H1 (cell line): ENCODE data around the gene CENPF. TPM values are rescaled to one million over a fixed set of nuclear protein-coding genes. Genes with fewer than 3 reads are reported as not detected.

Source experiments
- ATF2 ChIP-seq: IDR thresholded peaks from 2 replicates; pipeline ENCODE4 v1.6.1; 2012; ENCODE audit warnings: low read length, inconsistent platforms
- BCL11A ChIP-seq, 2 experiments: IDR thresholded peaks; one replicate each; pipeline ENCODE4 v1.6.1; 2011; ENCODE audit warnings: low read depth in 2 of 2, low read length in 2 of 2, mild to moderate bottlenecking in 2 of 2
- CHD7 ChIP-seq: fragments of 300-600 bp; sonication (generic); IDR thresholded peaks from 2 replicates; pipeline ENCODE4 v1.7.1; 2012; ENCODE audit warnings: low read length, moderate library complexity, mild to moderate bottlenecking, inconsistent platforms; ENCODE audit not compliant: insufficient replicate concordance
- KDM5A ChIP-seq: fragments of 200-600 bp; IDR thresholded peaks from 2 replicates; pipeline ENCODE4 v1.7.1; 2012; ENCODE audit warnings: mild to moderate bottlenecking, low read length, inconsistent platforms, mixed read lengths
- MAX ChIP-seq: IDR thresholded peaks from 2 replicates; pipeline ENCODE4 v1.6.1; 2012; ENCODE audit warnings: inconsistent platforms
- polyA plus RNA-seq, 7 experiments: library from polyadenylated mRNA; depleted of rRNA in 3 of 7; stranded (reverse) in 5 of 7; unstranded in 2 of 7; fragments of >200 nt in 5 of 7; fragments of 200-250 nt in 2 of 7; gene quantifications; 1 replicate in 5 of 7; 2 replicates in 1 of 7; 4 replicates in 1 of 7; pipeline versions ENCODE4 v1.2.1 to v1.2.3, GENCODE V29; 2011 to 2013; ENCODE audit warnings: missing spikeins in 2 of 7, mixed read lengths in 2 of 7
- total RNA-seq: library from RNA; stranded (reverse); fragmentation: NEBNext Ultra II Directional; extraction: Animal tissue kit (Norgen Biotek cat#: 25700); gene quantifications from 2 replicates; pipeline ENCODE4 v1.2.1, GENCODE V29; 2021

The CENPF gene
- total and polyA plus RNA-seq, 2 of the 8 experiments (the other 6 are each of a cell fraction or from before 2014, with no cell fraction given): 13.7 to 170 TPM

- no peak for TF ChIP-seq KDM5A
- no peak for TF ChIP-seq BCL11A (IDR thresholded peaks at IDR 0.05; ENCODE audit: low read depth in 2 of 2, low read length in 2 of 2)
- no peak for TF ChIP-seq CHD7
- no peak for TF ChIP-seq ATF2
- TF ChIP-seq MAX: no peak
Observed at GRCh38 chr1:214579183-214579582, 23.8 kb upstream of the CENPF start (continued).
